Pancreas (tissue), 10 donors: ENCODE measurements around the gene CLIP4. TPM values are rescaled to one million over a fixed set of nuclear protein-coding genes. Genes with fewer than 3 reads are reported as not detected.
A peak's percentile ranks its signal among the peaks of the same experiment; 100 is the strongest.

Experiments
- ATAC-seq, 4 donors: fragments of 200-7000 bp; cut with Tn5 transposase; one replicate each; pipeline versions ENCODE4 v1.8.0 to v1.9.1; 2020; ENCODE audit warnings: mild to moderate bottlenecking in 4 of 4, moderate library complexity in 4 of 4
- DNase-seq, 6 donors: peaks; one replicate each; pipeline ENCODE4 v3.0.0-alpha.2; 2020
- FAIRE-seq: peaks from 2 replicates; lab custom pipeline; 2012; peaks lifted over from hg19 to GRCh38; lab: Jason Lieb, UNC
- H3K27ac ChIP-seq, 4 donors: fragments of 200-600 bp; sonication (generic); 1 replicate in 3 of 4; 2 replicates in 1 of 4; pipeline versions ENCODE4 v1.5.0 to v1.8.0; 2020
- H3K27me3 ChIP-seq, 4 donors: fragments of 200-600 bp; one replicate each; pipeline ENCODE4 v1.8.0; 2021
- H3K36me3 ChIP-seq, 3 donors: fragments of 200-600 bp; sonication (generic) in 1 of 3; one replicate each; pipeline versions ENCODE4 v1.5.0 to v1.8.0; 2020 to 2021
- H3K4me1 ChIP-seq, 3 donors: fragments of 200-600 bp; one replicate each; pipeline ENCODE4 v1.8.0; 2021
- H3K4me3 ChIP-seq, 4 donors: fragments of 200-600 bp; sonication (generic) in 2 of 4; one replicate each; pipeline versions ENCODE4 v1.5.0 to v1.8.0; 2020 to 2021
- H3K9me3 ChIP-seq, 4 donors: fragments of 200-600 bp; one replicate each; pipeline ENCODE4 v1.8.0; 2021
- CTCF ChIP-seq, 4 donors: fragments of 200-600 bp; sonication (generic) in 3 of 4; IDR thresholded peaks; one replicate each; pipeline versions ENCODE4 v1.5.0 to v1.8.0; 2021; ENCODE audit warnings: antibody characterized with exemption in 4 of 4
- WGBS, 2 donors: extraction: QIAGEN DNeasy Blood & Tissue Kit; methylation state at CpG; one replicate each; pipeline ENCODE4 v1.1.7; 2013; 5-methylcytosine and 5-hydroxymethylcytosine counted together
- intact Hi-C, 3 donors: fragments of 100-400 bp; cut with DNase I; formaldehyde crosslinking; loops; one replicate each; pipeline versions ENCODE4 v1.11.1 to v1.14.2; 2022
- polyA plus RNA-seq, 2 donors: library from polyadenylated mRNA; stranded (reverse); fragments of 200-250 nt; gene quantifications; one replicate each; pipeline ENCODE4 v1.2.3, GENCODE V29; 2013
- total RNA-seq, 6 donors: library from RNA; stranded (reverse); fragmentation: NEBNext Ultra II Directional in 4 of 6; extraction: Animal tissue kit (Norgen Biotek cat#: 25700) in 4 of 6; gene quantifications; one replicate each; pipeline versions ENCODE4 v1.2.1 to v1.2.4, GENCODE V29; 2021 to 2023
- donor health status: healthy with polysubstance abuse.
- donor health status: DM: no; HTN: no; CAD: no; lungs with moderate emphysema.
- donor health status: DM: no; HTN: no; CAD: no.
- donor health status: control.
- donor health status: control.
- donor health status: Bipolar disorder and iron deficiency.
- donor health status: DM: yes; HTN: yes; CAD: no.
- donor health status: DM: no; HTN: no; CAD: no.
- donor health status: DM: no; HTN: no; CAD: no.
- donor health status: DM: yes; HTN: yes; CAD: no.

The CLIP4 gene
- total and polyA plus RNA-seq, 8 donors: 4.5 to 18.3 (median 7.0) TPM

- no peak overlapping the region for H3K27ac ChIP-seq
- no peaks in the 10 kb centered on the region for H3K36me3 ChIP-seq
- peak; percentile 54 to 67 (median 56) for TF ChIP-seq CTCF (IDR thresholded peaks at IDR 0.05)
- peak; percentile 47 to 82 (median 66) for DNase-seq
- intact Hi-C loops: loop anchor here in 1 of 3 donors (10.0 kb wide), 1 partner anchor 232 kb away; no protein-coding TSS in a partner anchor
- no peak for FAIRE-seq
- no peak overlapping the region for H3K4me3 ChIP-seq
- ATAC-seq: peak; percentile 61 to 97 (median 94)
- no peaks in the 10 kb centered on the region for H3K27me3 ChIP-seq
- 36 to 37% methylated on average over 14 of the region's 14 CpGs for WGBS, 2 donors
- no peaks in the 10 kb centered on the region for H3K4me1 ChIP-seq
- no peaks in the 10 kb centered on the region for H3K9me3 ChIP-seq
Observed at GRCh38 chr2:29196792-29197788, 81.9 kb downstream of the CLIP4 start.

GRCh38 chr2:29201979-29202378, 86.8 kb downstream of the CLIP4 start:
- intact Hi-C loops: loop anchor here in 1 of 3 donors (5.0 kb wide), 1 partner anchor 240 kb away; no protein-coding TSS in a partner anchor
- Histone ChIP-seq H3K27me3 (no peaks in the 10 kb centered on the region), H3K4me3 (no peak overlapping the region), H3K36me3 (no peaks in the 10 kb centered on the region), H3K27ac (no peak overlapping the region), H3K9me3 (no peaks in the 10 kb centered on the region), H3K4me1 (no peaks in the 10 kb centered on the region)
- ATAC-seq (no peak), DNase-seq (no peak), FAIRE-seq (no peak)
- TF ChIP-seq CTCF (IDR thresholded peaks at IDR 0.05): no peak
- 60 to 62% methylated on average over 5 of the region's 5 CpGs for WGBS, 2 donors

GRCh38 chr2:29202819-29203495, 87.7 kb downstream of the CLIP4 start:
- H3K4me3 ChIP-seq: no peak overlapping the region
- intact Hi-C loops: loop anchor here in 1 of 3 donors (5.0 kb wide), 1 partner anchor 241 kb away; no protein-coding TSS in a partner anchor
- FAIRE-seq (no peak), DNase-seq (no peak), ATAC-seq (no peak)
- H3K36me3 ChIP-seq: no peaks in the 10 kb centered on the region
- no peak for TF ChIP-seq CTCF (IDR thresholded peaks at IDR 0.05)
- H3K27me3 ChIP-seq: no peaks in the 10 kb centered on the region
- 81 to 85% methylated on average over 5 of the region's 5 CpGs for WGBS, 2 donors
- H3K9me3 ChIP-seq: no peaks in the 10 kb centered on the region
- H3K27ac ChIP-seq: no peak overlapping the region
- H3K4me1 ChIP-seq: no peaks in the 10 kb centered on the region

- ATAC-seq: no peak
- H3K27ac ChIP-seq: no peak overlapping the region
- H3K36me3 ChIP-seq: no peaks in the 10 kb centered on the region
- intact Hi-C loops: no loop called here
- no peak for FAIRE-seq
- H3K4me3 ChIP-seq: no peak overlapping the region
- H3K9me3 ChIP-seq: no peaks in the 10 kb centered on the region
- 77 to 84% methylated on average over 5 of the region's 5 CpGs for WGBS, 2 donors
- no peaks in the 10 kb centered on the region for H3K4me1 ChIP-seq
- no peak for DNase-seq
- H3K27me3 ChIP-seq: no peaks in the 10 kb centered on the region
- no peak for TF ChIP-seq CTCF (IDR thresholded peaks at IDR 0.05)
Observed at GRCh38 chr2:29206941-29207340, 91.7 kb downstream of the CLIP4 start.
